HepG2 (cell line): ENCODE data around the gene CFAP61. TPM values are rescaled to one million over a fixed set of nuclear protein-coding genes. Genes with fewer than 3 reads are reported as not detected.

Source experiments
- ATAC-seq: fragments of 200-7000 bp; cut with Tn5 transposase; 3 replicates; pipeline ENCODE4 v1.9.1; 2020; ENCODE audit warnings: mild to moderate bottlenecking, moderate library complexity
- BruUV-seq: library from RNA; stranded (reverse); fragments of 400-500 nt; replicated peaks from 2 replicates; lab custom pipeline; 2021; lab: Mats Ljungman, UMichigan
- CTCF ChIA-PET: fragments of 300-600 bp; formaldehyde crosslinking; extraction: SDS; loops from one replicate; lab custom pipeline; 2021; ENCODE audit warnings: low total read pairs, inconsistent platforms, low intra/inter-chr PET ratio; lab: Yijun Ruan, JAX
- POLR2A ChIA-PET: fragments of 350-600 bp; sonication (Branson Sonifier 250); formaldehyde crosslinking; loops from one replicate; lab custom pipeline; 2020; ENCODE audit warnings: antibody characterized with exemption, inconsistent platforms; lab: Yijun Ruan, JAX
- DNase-seq: peaks from one replicate; pipeline ENCODE4 v3.0.0-alpha.2; 2015; ENCODE audit warnings: low spot score
- FAIRE-seq: peaks from 3 replicates; lab custom pipeline; 2011; peaks lifted over from hg19 to GRCh38; lab: Jason Lieb, UNC
- H2AFZ ChIP-seq: one replicate; pipeline ENCODE4 v1.6.1; 2011; ENCODE audit warnings: low read length, inconsistent platforms
- H3K27ac ChIP-seq: fragments of 300-600 bp; 3 replicates; pipeline ENCODE4 v1.8.0; 2011; ENCODE audit warnings: mixed run types, mild to moderate bottlenecking, mixed read lengths, low read length, inconsistent platforms; ENCODE audit not compliant: insufficient read depth; ENCODE audit errors: extremely low read length
- H3K27me3 ChIP-seq, 2 experiments: fragments of 200-600 bp in 1 of 2; 2 replicates in 1 of 2; 3 replicates in 1 of 2; pipeline versions ENCODE4 v1.6.0 to v1.8.0; 2011; ENCODE audit warnings: low read length in 2 of 2, mild to moderate bottlenecking in 2 of 2, moderate library complexity in 2 of 2, inconsistent platforms in 1 of 2; ENCODE audit not compliant: insufficient read depth in 2 of 2, control insufficient read depth in 1 of 2
- H3K36me3 ChIP-seq, 2 experiments: fragments of 200-600 bp in 1 of 2; replicated peaks in 1 of 2; 2 replicates in 1 of 2; 3 replicates in 1 of 2; pipeline versions ENCODE4 v1.5.1 to v1.8.0; 2011; ENCODE audit warnings: low read length in 2 of 2, inconsistent platforms in 1 of 2; ENCODE audit not compliant: insufficient read depth in 2 of 2, control insufficient read depth in 1 of 2
- H3K4me1 ChIP-seq: 2 replicates; pipeline ENCODE4 v1.5.1; 2012; ENCODE audit warnings: low read length, inconsistent platforms; ENCODE audit not compliant: insufficient read depth
- H3K4me2 ChIP-seq: 2 replicates; pipeline ENCODE4 v1.6.0; 2011; ENCODE audit warnings: low read depth, low read length, inconsistent platforms
- H3K4me3 ChIP-seq, 3 experiments: fragments of 200-600 bp in 1 of 3; sonication (generic), shearing (Covaris generic) in 1 of 3; replicated peaks in 1 of 3; 2 replicates each; pipeline ENCODE4 v1.5.1; 2011 to 2016; ENCODE audit warnings: low read length in 3 of 3, inconsistent platforms in 2 of 3, low read depth in 2 of 3, mild to moderate bottlenecking in 2 of 3, control low read depth in 1 of 3, mixed read lengths in 1 of 3; ENCODE audit not compliant: insufficient read depth in 1 of 3
- H3K79me2 ChIP-seq: one replicate; pipeline ENCODE4 v1.6.1; 2011; ENCODE audit warnings: low read length, inconsistent platforms; ENCODE audit not compliant: insufficient read depth
- H3K9ac ChIP-seq: 2 replicates; pipeline ENCODE4 v1.6.0; 2011; ENCODE audit warnings: mild to moderate bottlenecking, low read depth, low read length, inconsistent platforms; ENCODE audit not compliant: insufficient read depth
- H3K9me3 ChIP-seq: 2 replicates; pipeline ENCODE4 v1.5.1; 2012; ENCODE audit warnings: mild to moderate bottlenecking, low read length
- H4K20me1 ChIP-seq: 2 replicates; pipeline ENCODE4 v1.6.0; 2011; ENCODE audit warnings: inconsistent platforms, mild to moderate bottlenecking, low read length, moderate library complexity; ENCODE audit not compliant: insufficient read depth
- BCL6 ChIP-seq: IDR thresholded peaks from 2 replicates; pipeline ENCODE4 v1.6.1; 2016; ENCODE audit warnings: missing genetic modification reagents, missing compliant biosample characterization
- HDAC2 ChIP-seq: sonication (generic); formaldehyde crosslinking; IDR thresholded peaks from 2 replicates; pipeline ENCODE4 v1.4.0; 2020; ENCODE audit warnings: missing genetic modification reagents
- MTF1 ChIP-seq: sonication (generic); formaldehyde crosslinking; IDR thresholded peaks from 2 replicates; pipeline ENCODE4 v1.5.0; 2020; ENCODE audit warnings: missing genetic modification reagents
- NFYB ChIP-seq: sonication (generic); formaldehyde crosslinking; IDR thresholded peaks from 2 replicates; pipeline ENCODE4 v1.4.0; 2020; ENCODE audit warnings: missing genetic modification reagents
- PHF21A ChIP-seq: sonication (generic); formaldehyde crosslinking; IDR thresholded peaks from 2 replicates; pipeline ENCODE4 v1.5.0; 2020; ENCODE audit warnings: mild to moderate bottlenecking, missing genetic modification reagents
- RBFOX2 ChIP-seq: fragments of 200-400 bp; formaldehyde crosslinking; IDR thresholded peaks from 2 replicates; pipeline ENCODE4 v1.6.1; 2017; ENCODE audit warnings: low read depth, mild to moderate bottlenecking, low read length
- TEAD2 ChIP-seq: sonication (generic); formaldehyde crosslinking; IDR thresholded peaks from 2 replicates; pipeline ENCODE4 v1.9.0; 2021; ENCODE audit warnings: missing genetic modification reagents
- ZNF484 ChIP-seq: sonication (generic); formaldehyde crosslinking; IDR thresholded peaks from 2 replicates; pipeline ENCODE4 v1.5.1; 2020; ENCODE audit warnings: mild to moderate bottlenecking, low read depth, missing genetic modification reagents, borderline replicate concordance
- ZNF570 ChIP-seq: sonication (generic); formaldehyde crosslinking; IDR thresholded peaks from 2 replicates; pipeline ENCODE4 v1.4.0; 2020; ENCODE audit warnings: mild to moderate bottlenecking, missing genetic modification reagents, borderline replicate concordance
- ZNF589 ChIP-seq: sonication (generic); formaldehyde crosslinking; conservative IDR thresholded peaks from 2 replicates; pipeline ENCODE4 v1.8.0; 2022; ENCODE audit warnings: mild to moderate bottlenecking, moderate library complexity, missing genetic modification reagents
- ZNF75D ChIP-seq: sonication (generic); formaldehyde crosslinking; IDR thresholded peaks from 2 replicates; pipeline ENCODE4 v1.8.1; 2023; ENCODE audit warnings: missing genetic modification reagents, mild to moderate bottlenecking, borderline replicate concordance
- WGBS: methylation state at CpG from one replicate; pipeline ENCODE4 v1.1.6; 2017; ENCODE audit warnings: low lambda C conversion rate; 5-methylcytosine and 5-hydroxymethylcytosine counted together
- in situ Hi-C: cut with HindIII; loops from 2 replicates; pipeline ENCODE4 v1.10.0; 2017; ENCODE audit warnings: low pct_unique_long_range_greater_than_20kb; ENCODE audit not compliant: extremely low pct_ligation_motif_present
- intact Hi-C: fragments of 100-400 bp; cut with micrococcal nuclease; formaldehyde crosslinking; loops from one replicate; pipeline ENCODE4 v1.10.0; 2022; ENCODE audit not compliant: unreplicated experiment
- polyA plus RNA-seq, 8 experiments: library from polyadenylated mRNA; depleted of rRNA in 3 of 8; stranded (reverse) in 7 of 8; unstranded in 1 of 8; fragments of >200 nt; fragmentation: Illumina TruSeq in 4 of 8; extraction: Trizol in 4 of 8; gene quantifications; 2 replicates each; pipeline versions ENCODE4 v1.2.1 to v1.2.3, GENCODE V29; 2011 to 2016; ENCODE audit warnings: low read depth in 4 of 8, missing spikeins in 1 of 8, mixed read lengths in 1 of 8; ENCODE audit not compliant: insufficient read depth in 1 of 8
- total RNA-seq, 5 experiments: library from RNA; depleted of rRNA; stranded (reverse); fragments of >200 nt; fragmentation: Illumina TruSeq; extraction: Trizol; gene quantifications; 2 replicates each; pipeline ENCODE4 v1.2.3, GENCODE V29; 2016; ENCODE audit warnings: low read depth in 1 of 5
- TF ChIP-seq, protein P1 (sequence below): sonication (generic); formaldehyde crosslinking; IDR thresholded peaks from 2 replicates; pipeline ENCODE4 v1.5.0; 2020; ENCODE audit warnings: mild to moderate bottlenecking, missing genetic modification reagents
- TF ChIP-seq, protein P2 (sequence below): IDR thresholded peaks from 2 replicates; pipeline ENCODE4 v1.4.0; 2020; ENCODE audit warnings: mild to moderate bottlenecking, missing genetic modification reagents
- TF ChIP-seq, protein P3 (sequence below): IDR thresholded peaks from 2 replicates; pipeline ENCODE4 v1.6.1; 2016; ENCODE audit warnings: mild to moderate bottlenecking, missing biosample characterization, missing genetic modification reagents

Gene CFAP61
- total and polyA plus RNA-seq, 2 of the 13 experiments (the other 11 are each of a cell fraction or from before 2014, with no cell fraction given), result 0.27 TPM; not detected in 1

DNA sequence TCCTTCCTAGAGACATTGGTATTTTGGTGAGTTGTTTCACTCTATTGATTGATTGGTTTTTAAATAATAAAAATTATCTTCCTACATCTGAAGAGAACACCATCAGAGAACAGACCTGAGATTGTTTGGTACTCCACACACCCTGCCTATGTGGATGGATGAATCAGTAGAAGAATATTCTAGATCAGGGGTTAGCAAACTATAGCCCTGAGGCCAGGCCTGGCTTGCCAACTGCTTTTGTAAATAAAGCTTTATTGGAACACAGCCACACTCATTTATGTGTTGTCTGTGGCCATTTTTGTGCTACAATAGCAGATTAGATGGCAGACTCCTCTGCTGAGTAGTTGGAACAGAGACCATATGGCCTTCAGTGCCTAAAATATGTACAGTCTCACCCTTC, 176.0 kb downstream of the CFAP61 start:
- peaks cover 7 to 37% of the 10 kb centered on the region in 2 experiments; a peak in 3 of 5 replicates for H3K27me3 ChIP-seq
- no peaks in the 10 kb centered on the region for H3K36me3 ChIP-seq
- H4K20me1 ChIP-seq, result no peaks in the 10 kb centered on the region
- no peak overlapping the region for H3K4me2 ChIP-seq
- H3K4me3 ChIP-seq, result no peak overlapping the region
- in situ Hi-C loops, result no loop called here
- no peaks in the 10 kb centered on the region for H3K79me2 ChIP-seq
- TF ChIP-seq, protein P1, sequence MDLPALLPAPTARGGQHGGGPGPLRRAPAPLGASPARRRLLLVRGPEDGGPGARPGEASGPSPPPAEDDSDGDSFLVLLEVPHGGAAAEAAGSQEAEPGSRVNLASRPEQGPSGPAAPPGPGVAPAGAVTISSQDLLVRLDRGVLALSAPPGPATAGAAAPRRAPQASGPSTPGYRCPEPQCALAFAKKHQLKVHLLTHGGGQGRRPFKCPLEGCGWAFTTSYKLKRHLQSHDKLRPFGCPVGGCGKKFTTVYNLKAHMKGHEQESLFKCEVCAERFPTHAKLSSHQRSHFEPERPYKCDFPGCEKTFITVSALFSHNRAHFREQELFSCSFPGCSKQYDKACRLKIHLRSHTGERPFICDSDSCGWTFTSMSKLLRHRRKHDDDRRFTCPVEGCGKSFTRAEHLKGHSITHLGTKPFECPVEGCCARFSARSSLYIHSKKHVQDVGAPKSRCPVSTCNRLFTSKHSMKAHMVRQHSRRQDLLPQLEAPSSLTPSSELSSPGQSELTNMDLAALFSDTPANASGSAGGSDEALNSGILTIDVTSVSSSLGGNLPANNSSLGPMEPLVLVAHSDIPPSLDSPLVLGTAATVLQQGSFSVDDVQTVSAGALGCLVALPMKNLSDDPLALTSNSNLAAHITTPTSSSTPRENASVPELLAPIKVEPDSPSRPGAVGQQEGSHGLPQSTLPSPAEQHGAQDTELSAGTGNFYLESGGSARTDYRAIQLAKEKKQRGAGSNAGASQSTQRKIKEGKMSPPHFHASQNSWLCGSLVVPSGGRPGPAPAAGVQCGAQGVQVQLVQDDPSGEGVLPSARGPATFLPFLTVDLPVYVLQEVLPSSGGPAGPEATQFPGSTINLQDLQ (CRISPR knock-in tag), result no peak
- TF ChIP-seq ZNF570 (no peak), ZNF484 (CRISPR knock-in tag) (no peak), ZNF589 (CRISPR knock-in tag) (no peak), RBFOX2 (no peak), HDAC2 (CRISPR knock-in tag) (no peak)
- TF ChIP-seq, all 625 proteins: peak for 0
- POLR2A ChIA-PET, result no interaction called here
- no peak overlapping the region for H2AFZ ChIP-seq
- no peak for FAIRE-seq
- no peak overlapping the region for H3K9ac ChIP-seq
- no TSS peak for BruUV-seq
- no peak overlapping the region for H3K27ac ChIP-seq
- H3K9me3 ChIP-seq, result no peaks in the 10 kb centered on the region
- no peak for DNase-seq
- ATAC-seq, result no peak
- CTCF ChIA-PET, result no interaction called here
- H3K4me1 ChIP-seq, result no peaks in the 10 kb centered on the region
- intact Hi-C loops, result no loop called here

DNA sequence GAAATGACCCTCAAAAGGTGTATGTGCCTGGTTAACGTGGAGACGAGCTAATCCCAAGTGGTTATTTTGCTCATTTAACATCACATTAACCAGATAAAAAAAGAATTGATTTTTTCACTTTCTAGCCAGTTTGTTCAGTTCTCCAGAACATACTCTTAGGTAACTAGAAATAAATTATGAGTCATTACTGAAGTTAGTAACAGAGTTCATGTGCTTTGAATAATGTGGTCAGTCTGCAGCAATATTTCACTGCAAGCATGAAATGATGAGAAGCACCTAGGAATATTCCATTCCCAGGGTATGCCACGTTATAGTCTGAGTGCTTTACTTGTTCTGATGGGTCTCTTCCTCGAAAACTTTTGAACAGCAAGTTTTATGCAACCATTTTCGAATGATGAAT, 177.3 kb downstream of the CFAP61 start:
- FAIRE-seq (no peak), DNase-seq (no peak), ATAC-seq (no peak)
- ChIA-PET CTCF (no interaction called here), POLR2A (no interaction called here)
- Histone ChIP-seq H3K4me1 (no peaks in the 10 kb centered on the region), H3K36me3 (no peaks in the 10 kb centered on the region), H3K27ac (no peak overlapping the region), H3K4me2 (no peak overlapping the region), H4K20me1 (no peaks in the 10 kb centered on the region), H3K9me3 (no peaks in the 10 kb centered on the region), H3K27me3 (peaks cover 7 to 41% of the 10 kb centered on the region in 2 experiments; a peak in 3 of 5 replicates), H2AFZ (no peak overlapping the region), H3K9ac (no peak overlapping the region), H3K4me3 (no peak overlapping the region), H3K79me2 (no peaks in the 10 kb centered on the region)
- intact Hi-C loops (no loop called here), in situ Hi-C loops (no loop called here)
- WGBS, result 0% methylated on average over 5 of the region's 5 CpGs
- no TSS peak for BruUV-seq
- no peak for TF ChIP-seq TEAD2 (CRISPR knock-in tag)
- TF ChIP-seq PHF21A, result no peak
- TF ChIP-seq MTF1 (CRISPR knock-in tag), result no peak
- TF ChIP-seq, protein P2, sequence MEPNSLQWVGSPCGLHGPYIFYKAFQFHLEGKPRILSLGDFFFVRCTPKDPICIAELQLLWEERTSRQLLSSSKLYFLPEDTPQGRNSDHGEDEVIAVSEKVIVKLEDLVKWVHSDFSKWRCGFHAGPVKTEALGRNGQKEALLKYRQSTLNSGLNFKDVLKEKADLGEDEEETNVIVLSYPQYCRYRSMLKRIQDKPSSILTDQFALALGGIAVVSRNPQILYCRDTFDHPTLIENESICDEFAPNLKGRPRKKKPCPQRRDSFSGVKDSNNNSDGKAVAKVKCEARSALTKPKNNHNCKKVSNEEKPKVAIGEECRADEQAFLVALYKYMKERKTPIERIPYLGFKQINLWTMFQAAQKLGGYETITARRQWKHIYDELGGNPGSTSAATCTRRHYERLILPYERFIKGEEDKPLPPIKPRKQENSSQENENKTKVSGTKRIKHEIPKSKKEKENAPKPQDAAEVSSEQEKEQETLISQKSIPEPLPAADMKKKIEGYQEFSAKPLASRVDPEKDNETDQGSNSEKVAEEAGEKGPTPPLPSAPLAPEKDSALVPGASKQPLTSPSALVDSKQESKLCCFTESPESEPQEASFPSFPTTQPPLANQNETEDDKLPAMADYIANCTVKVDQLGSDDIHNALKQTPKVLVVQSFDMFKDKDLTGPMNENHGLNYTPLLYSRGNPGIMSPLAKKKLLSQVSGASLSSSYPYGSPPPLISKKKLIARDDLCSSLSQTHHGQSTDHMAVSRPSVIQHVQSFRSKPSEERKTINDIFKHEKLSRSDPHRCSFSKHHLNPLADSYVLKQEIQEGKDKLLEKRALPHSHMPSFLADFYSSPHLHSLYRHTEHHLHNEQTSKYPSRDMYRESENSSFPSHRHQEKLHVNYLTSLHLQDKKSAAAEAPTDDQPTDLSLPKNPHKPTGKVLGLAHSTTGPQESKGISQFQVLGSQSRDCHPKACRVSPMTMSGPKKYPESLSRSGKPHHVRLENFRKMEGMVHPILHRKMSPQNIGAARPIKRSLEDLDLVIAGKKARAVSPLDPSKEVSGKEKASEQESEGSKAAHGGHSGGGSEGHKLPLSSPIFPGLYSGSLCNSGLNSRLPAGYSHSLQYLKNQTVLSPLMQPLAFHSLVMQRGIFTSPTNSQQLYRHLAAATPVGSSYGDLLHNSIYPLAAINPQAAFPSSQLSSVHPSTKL (CRISPR knock-in tag), result no peak
- TF ChIP-seq ZNF75D (CRISPR knock-in tag), result no peak
- TF ChIP-seq BCL6, result no peak
- no peak for TF ChIP-seq NFYB (CRISPR knock-in tag)
- TF ChIP-seq, protein P3, sequence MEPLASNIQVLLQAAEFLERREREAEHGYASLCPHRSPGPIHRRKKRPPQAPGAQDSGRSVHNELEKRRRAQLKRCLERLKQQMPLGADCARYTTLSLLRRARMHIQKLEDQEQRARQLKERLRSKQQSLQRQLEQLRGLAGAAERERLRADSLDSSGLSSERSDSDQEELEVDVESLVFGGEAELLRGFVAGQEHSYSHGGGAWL (CRISPR knock-in tag), result no peak
